GM18907 (cell line): Measurements from ENCODE around the gene BTBD9.

Source experiments
- ATAC-seq: cut with Tn5 transposase; IDR thresholded peaks from one replicate; pipeline ENCODE4 v1.9.1; 2021; ENCODE audit warnings: mild to moderate bottlenecking, moderate library complexity; ENCODE audit not compliant: unreplicated experiment

BTBD9 gene

DNA sequence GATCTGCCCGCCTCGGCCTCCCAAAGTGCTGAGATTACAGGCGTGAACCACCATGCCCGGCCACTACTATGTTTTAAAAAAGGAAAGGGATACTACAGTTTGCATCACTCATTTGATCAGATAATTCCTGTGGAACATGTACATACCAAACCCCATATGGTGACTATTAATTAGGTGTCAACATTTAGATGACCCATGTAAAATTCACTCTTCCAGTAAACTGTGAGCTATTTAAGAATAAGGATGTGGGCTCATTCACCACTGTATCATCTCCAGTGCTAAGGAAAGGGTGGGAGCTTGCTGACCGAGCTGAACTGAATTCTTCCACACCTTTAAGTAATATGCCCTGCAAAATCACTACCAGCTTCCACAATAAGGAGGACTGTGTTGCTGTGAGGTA is 127.5 kb downstream of the BTBD9 start:
- no peak for ATAC-seq

DNA sequence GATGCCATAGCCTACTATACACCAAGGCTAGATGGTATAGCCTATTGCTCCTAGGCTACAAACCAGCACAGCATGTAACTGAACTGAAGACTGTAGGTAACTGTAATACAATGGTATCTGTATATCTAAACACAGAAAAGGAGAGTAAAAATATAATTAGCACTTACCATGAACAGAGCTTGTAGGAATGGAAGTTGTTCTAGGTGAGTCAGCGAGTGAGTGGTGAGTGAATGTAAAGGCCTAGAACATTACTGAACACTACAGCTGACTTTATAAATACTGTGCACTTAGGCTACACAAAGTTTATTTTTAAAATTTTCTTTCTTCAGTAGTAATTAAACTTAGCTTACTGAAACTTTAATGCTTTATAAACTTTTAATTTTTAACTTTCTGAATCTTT is 129.5 kb downstream of the BTBD9 start:
- ATAC-seq, result no peak

DNA sequence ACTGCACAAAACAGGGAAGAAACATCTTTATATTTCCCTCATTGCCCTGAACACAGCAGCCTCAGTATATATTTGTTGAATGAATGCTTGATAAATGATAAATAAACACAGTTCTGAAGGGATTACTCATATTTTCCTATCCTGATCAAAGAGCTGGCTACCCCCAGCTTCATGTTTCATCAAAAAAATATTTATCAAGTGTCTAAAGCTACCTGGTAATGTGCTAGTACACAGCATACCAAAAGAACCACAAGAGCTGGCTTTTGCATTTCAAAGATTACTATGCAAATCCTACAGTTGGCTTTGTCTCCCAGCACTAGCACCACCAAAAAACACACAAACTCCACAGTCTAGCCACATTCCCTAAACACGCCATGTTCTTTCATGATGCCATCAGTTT is 130.0 kb downstream of the BTBD9 start:
- no peak for ATAC-seq

DNA sequence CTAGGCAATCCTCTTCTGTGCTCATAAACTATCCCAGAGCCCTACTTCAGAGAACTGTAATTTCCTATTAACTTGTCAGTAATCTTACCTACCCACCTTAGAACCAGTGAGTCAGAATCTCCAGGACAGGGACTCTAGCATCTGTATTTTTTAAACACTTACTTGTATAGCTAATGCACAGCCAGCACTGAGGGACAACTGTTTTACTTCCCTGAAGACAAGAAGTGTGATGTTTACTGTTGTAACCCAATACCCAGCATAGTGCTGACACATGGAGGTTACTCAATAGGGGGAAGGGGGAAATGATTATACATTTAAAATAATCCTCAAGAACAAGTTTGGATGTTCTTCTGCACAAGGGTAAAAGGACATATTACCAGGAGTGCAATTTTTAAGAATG is 130.8 kb downstream of the BTBD9 start:
- ATAC-seq, result no peak

DNA sequence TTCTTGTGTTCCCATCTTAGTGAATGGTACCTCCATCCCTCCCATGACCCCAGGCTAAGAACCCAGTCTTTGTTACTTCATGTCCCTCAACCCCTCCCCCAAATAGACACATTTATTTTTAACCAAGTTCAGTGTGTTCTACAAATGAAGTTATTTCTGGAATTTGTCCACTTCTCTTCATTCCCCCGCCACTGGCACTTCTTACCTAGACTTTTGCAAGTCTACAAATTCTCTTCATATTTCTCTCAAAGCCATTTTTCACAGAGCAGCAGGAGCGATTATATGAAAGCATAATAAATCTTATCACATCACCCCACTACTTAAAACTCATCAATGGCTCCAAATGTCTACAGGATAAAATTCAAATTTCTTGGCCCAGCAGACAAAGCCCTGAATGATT is 131.4 kb downstream of the BTBD9 start:
- ATAC-seq, result no peak

DNA sequence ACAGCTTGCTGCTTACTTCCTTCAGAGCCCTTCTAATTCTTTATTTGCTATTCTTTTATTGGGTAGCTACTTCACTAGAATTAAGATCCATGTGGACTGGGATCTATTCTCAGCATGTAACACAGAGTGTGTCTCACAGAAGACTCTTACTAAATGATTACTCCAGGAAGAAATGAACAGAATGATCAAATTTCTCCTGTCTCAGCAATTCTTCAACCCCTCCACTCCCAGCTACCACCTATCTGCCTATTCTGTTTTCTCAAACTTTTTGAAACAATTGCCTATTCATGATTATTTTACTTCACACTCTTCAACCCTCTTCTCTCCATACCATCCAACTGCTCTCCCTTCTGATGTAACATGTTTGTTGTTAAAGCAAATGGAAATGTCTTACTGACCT is 132.6 kb downstream of the BTBD9 start:
- no peak for ATAC-seq

DNA sequence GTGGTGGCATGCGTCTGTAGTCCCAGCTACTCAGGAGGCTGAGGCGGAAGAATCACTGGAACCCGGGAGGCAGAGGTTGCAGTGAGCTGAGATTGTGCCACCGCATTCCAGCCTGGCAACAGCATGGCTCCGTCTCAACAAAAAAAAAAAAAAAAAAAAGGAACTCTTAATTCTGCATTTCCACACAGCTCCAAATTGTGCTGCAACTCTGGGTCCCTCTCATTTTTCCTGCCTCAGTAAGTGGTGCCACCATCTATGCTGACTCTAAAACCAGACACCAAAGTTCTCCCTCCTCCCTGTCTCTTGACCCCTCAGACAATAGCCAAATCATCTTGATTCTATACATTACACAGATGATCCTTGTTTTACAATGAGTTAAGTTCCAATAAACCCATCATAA is 133.9 kb downstream of the BTBD9 start:
- ATAC-seq, result no peak

DNA sequence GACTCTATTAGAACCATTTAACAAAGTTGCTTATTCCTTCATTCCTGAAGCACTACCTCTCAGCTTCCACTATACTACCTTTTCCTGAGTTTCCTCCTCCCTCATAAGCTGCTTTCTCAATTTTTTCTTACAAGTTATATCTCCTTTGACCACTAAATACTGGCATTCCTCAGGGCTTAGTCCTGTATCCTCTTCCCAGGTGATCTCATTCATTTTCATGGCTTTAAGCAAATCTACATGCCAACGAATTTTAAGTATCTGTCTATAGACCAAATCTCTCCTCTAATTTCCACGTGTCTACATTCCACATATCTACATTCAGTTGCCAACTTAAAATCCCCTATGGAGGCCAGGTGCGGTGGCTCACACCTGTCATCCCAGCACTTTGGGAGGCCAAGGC is 134.7 kb downstream of the BTBD9 start:
- no peak for ATAC-seq

DNA sequence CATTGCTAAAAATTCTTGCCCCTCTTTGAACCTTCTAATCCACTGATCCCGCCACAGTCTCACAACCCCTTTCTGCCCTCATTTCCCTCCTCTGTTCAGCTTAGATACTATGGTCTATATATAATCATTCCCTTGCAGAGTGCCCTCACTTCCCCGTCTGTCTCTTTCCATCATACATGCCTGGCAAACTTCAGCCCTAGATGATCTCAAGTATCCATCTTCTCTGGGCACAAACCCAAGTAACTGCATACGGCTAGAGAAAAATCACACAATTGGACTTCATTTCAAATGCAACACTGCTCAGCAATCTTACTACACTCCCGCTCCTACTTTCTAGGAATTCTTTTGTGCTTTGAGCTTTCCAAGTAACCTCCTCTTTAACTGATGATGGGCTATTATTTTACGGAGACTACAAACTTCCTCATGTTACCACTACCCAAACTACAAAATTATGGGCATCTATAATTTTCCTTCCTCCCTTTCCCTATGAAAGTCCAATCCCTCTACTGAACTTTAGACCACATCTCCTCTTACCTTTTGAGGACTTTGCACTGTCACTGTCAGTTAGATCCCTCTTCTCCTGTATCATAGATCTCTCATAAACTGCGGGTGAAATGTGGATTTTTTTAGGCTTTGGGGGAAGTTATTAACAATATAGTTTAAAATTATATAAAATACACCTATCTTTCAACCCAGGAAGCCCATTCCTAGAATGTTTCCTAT is 135.6 kb downstream of the BTBD9 start:
- no peak for ATAC-seq

DNA sequence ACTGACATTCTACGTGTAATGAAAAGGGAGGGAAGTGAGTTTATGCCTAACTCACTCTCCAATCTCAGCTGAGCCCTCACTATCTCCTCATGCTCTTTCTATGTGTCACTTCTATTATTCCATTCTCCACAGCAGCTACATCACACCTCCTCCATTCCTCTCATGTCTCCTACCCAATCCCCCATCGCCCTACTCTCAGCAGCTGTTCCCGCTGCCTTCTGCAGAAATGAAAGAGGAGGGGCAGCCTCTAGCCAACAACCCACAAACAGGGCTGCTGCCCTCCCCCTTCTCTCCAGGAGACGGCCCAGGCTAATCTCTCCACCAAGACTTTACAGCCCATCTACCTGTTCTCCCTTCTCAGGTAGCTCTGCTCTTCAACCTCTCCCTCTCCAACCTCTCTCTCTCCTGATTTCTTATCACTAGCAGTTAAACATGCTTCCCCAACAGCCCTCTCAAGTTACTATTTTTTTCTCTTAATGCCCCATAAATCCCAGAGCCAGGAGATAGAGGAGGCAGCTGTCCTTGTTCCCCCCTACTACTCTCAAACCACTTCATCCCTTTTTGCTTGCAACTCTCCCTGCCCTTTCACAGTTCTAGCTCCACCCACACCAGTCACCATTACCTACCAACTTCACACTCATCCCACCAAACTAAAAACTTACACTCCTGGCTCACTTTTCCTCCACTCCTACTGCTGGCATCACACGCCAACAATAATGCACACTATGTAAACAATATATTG is 136.5 kb downstream of the BTBD9 start:
- ATAC-seq, result no peak

DNA sequence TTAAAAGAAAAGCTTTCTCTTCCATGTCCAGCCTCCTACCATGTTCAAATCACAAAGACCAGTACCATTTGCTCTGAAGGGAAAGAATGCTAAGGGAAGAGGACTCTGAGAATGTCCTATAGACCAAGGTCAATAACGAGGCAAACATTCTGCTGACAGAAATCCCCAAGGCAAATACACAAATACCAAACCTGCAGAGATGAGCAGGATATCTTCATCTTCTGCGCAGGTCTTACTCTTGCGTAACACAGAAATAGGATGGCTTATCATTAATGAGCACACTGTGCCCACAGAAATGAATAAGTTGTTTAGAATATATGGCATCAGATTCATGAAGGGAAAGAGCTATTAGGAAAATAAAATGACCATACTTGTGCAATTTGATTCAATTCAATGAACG is 137.3 kb downstream of the BTBD9 start:
- no peak for ATAC-seq

DNA sequence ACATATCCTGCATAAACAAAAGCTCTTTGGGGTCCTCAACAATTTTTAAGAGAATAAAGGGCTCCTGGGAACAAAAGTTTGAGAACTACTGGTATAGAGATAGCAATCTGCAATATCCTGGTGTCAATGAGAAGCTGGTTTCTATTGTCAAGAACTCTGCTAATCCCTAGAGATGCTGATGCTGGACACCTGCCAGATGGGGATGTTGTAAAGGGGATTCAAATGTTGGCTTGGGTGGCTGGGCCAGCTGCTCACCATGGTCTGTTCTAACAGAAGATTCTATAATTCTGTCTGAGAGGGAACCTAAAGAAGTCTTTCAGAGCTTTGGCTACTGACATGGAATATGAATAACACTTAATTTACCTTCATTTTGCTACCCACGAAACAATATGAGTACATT is 137.8 kb downstream of the BTBD9 start:
- no peak for ATAC-seq

DNA sequence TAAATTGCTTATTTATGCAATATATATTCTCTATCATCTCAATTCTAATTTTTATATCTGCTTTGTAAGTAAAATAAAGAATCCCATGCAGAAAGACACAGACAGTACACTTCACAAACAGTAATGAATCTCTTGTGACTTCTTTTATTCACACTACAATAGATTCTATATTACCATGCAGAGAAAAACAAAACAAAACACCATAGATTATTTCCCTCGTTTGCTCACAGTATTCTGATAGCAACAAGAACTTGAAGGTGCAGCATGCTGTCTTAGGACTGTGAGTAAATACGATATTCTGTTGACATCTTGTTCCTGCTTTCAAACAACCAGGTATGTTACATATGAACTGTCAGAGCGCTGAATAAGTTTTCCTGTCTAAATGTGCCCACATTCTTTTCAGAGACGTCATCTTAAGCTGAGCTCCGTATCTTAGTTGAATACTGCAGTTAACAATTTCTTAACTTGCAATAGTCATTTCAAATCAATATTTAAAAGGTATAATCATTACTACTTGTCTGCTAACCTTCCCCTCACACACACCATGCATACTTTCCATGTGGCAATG is 140.1 kb downstream of the BTBD9 start:
- no peak for ATAC-seq

DNA sequence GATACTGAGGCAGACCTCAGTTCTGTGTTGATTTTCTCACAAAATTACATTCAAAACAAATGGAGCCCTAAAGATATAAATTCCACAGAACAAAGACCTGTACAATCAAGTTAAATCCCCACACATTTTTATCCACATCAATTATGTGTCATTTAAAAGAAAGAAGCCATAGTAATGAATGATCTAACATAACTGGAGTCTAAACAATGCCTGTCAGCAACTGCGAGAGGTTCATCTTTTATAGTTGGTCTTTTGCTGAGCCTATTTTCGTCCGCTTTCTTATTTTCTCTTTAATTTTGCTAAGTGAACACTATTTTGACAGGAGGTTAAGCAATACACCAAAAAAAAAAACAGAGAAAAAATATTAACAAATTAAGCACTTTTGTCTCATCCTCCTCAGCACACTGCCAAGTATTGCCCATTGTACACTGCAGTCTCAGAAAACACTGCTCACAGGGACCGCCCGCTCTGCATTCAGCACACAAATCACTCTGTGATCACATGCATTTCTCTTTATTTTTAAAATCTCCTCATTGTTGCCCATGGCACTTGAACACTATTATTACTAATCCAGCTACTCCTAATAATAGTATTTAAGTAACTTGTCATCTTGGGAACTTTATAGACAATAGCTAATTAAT is 140.8 kb downstream of the BTBD9 start:
- no peak for ATAC-seq

DNA sequence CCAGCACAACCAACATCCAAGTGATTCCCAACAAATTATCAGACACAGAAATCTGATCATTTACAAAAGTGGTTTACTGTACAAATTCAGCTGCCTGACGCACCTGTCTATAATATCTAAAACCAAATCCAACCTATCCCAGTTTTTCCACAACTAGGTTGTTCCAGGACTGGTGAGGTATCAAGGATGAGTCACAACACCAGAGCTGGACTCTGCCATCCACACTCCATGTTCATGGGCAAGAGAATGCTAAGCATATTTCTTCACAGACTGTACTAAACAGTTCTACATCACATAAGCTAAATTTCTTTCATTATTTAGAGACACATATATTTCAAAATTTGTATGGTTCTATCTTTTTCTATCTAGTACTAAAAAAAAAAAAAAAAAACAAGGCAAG is 141.6 kb downstream of the BTBD9 start:
- no peak for ATAC-seq

DNA sequence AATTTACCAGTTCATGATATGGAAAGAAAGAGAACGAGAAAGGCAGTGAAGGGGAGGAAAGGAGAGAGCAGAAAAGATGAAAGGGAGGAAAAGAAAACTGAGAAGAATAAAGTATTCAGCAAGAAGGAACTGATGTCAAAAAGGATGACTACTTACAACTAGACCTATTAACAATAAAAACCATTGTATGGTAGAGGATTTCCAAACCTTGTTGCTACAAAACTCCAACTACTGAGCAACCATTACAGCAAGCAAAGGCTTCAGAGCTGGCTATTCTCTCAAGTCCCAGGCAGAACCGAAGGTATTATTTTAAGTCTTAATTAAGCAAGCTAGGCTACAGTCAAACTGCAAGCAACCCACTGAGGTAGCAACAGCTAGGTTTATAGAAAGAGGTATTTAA is 142.2 kb downstream of the BTBD9 start:
- no peak for ATAC-seq

DNA sequence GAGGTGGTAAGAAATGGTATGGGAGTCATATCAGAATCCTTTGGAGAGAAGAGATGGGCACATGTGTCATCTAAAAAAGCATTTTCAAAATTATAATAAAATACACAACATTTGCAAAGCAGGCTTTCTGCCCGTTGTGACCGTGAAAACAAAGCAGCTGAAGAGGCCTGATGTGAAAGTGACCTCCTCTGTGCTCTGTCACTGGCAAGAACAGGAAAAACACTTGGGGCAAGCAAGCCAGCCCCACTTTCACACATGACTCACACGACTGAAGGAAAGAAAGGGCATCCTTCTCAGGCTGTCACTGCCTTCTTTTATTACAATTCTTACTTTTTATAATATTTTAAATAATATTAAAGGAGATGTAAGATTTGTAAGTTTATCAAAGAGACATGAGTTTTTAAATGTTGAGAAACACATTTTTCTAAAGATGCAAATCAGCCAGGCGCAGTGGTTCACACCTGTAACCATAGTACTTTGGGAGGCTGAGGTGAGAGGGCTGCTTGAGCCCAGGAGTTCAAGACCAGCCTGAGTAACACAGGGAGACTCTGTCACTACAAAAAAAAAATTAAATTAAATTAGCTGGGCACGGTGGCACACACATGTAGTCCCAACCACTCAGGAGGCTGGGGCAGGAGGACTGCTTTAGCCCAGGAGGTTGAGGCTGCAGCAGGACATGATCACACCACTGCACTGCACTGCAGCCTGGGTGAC is 143.7 kb downstream of the BTBD9 start:
- ATAC-seq, result no peak

DNA sequence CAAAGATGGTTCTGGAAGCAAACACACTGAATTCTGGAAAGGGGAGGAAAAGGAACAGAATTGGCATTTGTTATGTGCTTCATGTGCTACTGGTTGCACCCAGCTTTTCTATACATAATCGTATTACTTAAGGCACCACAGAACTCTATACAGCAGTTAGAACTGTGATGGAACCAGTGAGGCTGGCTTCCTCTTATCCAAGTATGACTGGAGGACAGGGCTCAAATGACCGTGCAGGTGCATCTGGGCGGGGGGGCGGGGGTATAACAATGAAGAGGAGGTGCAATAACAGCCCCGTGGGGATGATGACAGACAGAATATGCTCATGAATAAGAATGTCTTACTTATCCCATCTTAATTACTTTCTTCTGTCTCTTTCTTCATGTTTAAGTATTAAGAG is 144.2 kb downstream of the BTBD9 start:
- ATAC-seq, result no peak

DNA sequence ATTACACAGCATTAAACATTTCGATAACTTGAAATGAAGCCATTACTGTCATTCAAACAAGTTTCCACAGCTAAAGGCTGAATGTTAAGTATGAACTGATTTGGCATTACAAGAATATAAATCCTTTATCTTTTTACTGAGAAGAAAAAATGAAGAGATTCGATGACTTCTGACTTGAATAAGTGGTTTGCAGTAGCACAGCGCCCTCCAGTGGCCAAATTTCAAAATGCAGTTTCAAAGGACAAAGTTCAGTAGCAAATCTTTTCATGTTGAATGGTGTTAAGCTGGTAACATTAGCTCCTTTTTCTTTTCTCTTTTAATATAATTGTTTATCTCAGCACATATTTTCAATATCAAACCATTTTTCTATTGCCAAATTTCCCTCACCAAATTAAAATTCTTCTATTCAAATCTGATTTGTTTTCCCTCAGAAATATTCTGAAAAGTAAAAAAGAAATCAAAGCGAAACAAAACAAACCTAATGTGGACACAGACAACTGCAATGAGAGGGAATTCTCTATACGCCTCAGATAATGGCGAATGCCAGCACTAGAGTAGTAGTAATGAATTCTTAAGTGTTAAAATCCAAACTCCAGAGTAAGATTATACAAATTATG is 145.7 kb downstream of the BTBD9 start:
- ATAC-seq, result no peak

DNA sequence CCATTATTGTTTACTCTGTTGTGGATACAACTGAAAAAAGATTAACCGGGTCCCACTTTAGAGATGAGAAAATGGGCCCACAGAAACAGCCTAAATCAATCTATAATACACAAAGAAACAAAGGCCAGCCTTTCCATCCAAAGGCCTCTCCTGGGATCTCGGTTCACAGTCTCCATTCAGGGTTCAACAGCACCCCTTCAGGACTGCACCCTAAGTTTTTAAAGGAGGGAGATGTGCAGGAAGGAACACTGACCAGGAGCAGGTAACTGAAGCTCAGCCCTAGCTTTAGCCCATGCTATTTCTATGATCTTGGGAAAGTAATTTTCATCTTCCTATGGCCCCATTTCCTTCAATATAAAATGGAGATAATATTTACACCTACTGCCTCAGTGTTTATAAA is 147.7 kb downstream of the BTBD9 start:
- no peak for ATAC-seq

DNA sequence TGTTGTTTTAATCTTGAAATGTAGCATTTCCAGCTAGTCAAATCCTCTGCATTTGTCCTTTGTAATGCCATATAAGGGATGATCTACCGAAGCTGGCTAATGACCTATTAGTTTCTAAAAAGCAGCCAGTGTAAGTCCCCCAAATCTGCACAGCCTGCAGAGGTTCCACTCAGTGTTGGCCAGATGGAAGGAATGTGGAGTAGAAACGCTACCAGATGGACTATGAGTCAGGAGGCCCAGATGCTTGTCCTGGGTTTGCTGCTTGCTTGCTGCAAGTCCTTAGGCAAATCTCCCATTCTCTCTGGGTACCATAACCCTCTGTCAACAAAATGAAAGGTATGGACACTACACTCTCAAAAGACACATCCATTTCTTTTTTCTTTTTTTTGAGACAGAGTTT is 149.8 kb downstream of the BTBD9 start:
- ATAC-seq, result no peak
